ENCODE results near the gene IGSF5.

IGSF5 gene

GRCh38 chr21:39822042-39822441, 77.1 kb downstream of the IGSF5 start:
- no peak for DNase-seq (ENCODE audit: low spot score)

GRCh38 chr21:39825250-39825649, 80.3 kb downstream of the IGSF5 start:
- no peak for DNase-seq (ENCODE audit: low spot score)

GRCh38 chr21:39834543-39834942, 89.6 kb downstream of the IGSF5 start:
- no peak for DNase-seq (ENCODE audit: low spot score)

- DNase-seq (ENCODE audit: low spot score) = no peak
Observed at GRCh38 chr21:39837861-39838359, 92.9 kb downstream of the IGSF5 start.

- DNase-seq (ENCODE audit: low spot score) = no peak
Observed at GRCh38 chr21:39840373-39841097, 95.6 kb downstream of the IGSF5 start.

GRCh38 chr21:39842741-39843459, 97.9 kb downstream of the IGSF5 start:
- no peak for DNase-seq (ENCODE audit: low spot score)

- DNase-seq (ENCODE audit: low spot score) = no peak
Observed at GRCh38 chr21:39843483-39843882, 98.5 kb downstream of the IGSF5 start.

GRCh38 chr21:39843916-39844315, 98.9 kb downstream of the IGSF5 start:
- no peak for DNase-seq (ENCODE audit: low spot score)

GRCh38 chr21:39845571-39846130, 100.7 kb downstream of the IGSF5 start:
- DNase-seq (ENCODE audit: low spot score) = no peak

GRCh38 chr21:39847877-39848276, 102.9 kb downstream of the IGSF5 start:
- no peak for DNase-seq (ENCODE audit: low spot score)

GRCh38 chr21:39849014-39849655, 104.2 kb downstream of the IGSF5 start:
- DNase-seq (ENCODE audit: low spot score) = no peak

- no peak for DNase-seq (ENCODE audit: low spot score)
Observed at GRCh38 chr21:39850333-39850732, 105.3 kb downstream of the IGSF5 start.

GRCh38 chr21:39851002-39851618, 106.1 kb downstream of the IGSF5 start:
- DNase-seq (ENCODE audit: low spot score) = no peak

All from SK-N-DZ (cell line).